HG03460 (cell line): Measurements from ENCODE around the gene UQCRH.
"Not testable (repeated sequence)": the region's sequence is repeated elsewhere in the genome, so short reads cannot be mapped to it uniquely, and the experiment has no call there.

Experiments
- ATAC-seq: cut with Tn5 transposase; IDR thresholded peaks from one replicate; pipeline ENCODE4 v1.9.1; 2021; ENCODE audit not compliant: unreplicated experiment

The UQCRH gene

GRCh38 chr1:46298387-46298786 lies 5.1 kb upstream of the UQCRH start:
- ATAC-seq, result no peak

GRCh38 chr1:46300673-46301405 lies 2.7 kb upstream of the UQCRH start:
- no peak for ATAC-seq

GRCh38 chr1:46301406-46301807 lies 2.1 kb upstream of the UQCRH start:
- ATAC-seq, result no peak

GRCh38 chr1:46301808-46302640 lies 1.5 kb upstream of the UQCRH start:
- ATAC-seq, result peak; percentile 36

- no peak for ATAC-seq
These were observed 859 bp upstream of the UQCRH start for GRCh38 chr1:46302641-46303037.

- ATAC-seq, result no peak
These were observed 401 bp downstream of the UQCRH start for GRCh38 chr1:46303872-46304326.

GRCh38 chr1:46306159-46306530 lies 2.6 kb downstream of the UQCRH start:
- ATAC-seq, result no peak

GRCh38 chr1:46309401-46310159 lies 6.1 kb downstream of the UQCRH start:
- no peak for ATAC-seq

GRCh38 chr1:46310321-46310720 lies 6.8 kb downstream of the UQCRH start:
- no peak for ATAC-seq

- ATAC-seq, result no peak
These were observed 12.3 kb downstream of the UQCRH start for GRCh38 chr1:46315669-46316403.

- ATAC-seq, result no peak
These were observed 13.8 kb downstream of the UQCRH start for GRCh38 chr1:46317323-46317722.

- not testable (repeated sequence) for ATAC-seq
These were observed 15.8 kb downstream of the UQCRH start for GRCh38 chr1:46319301-46319700.

GRCh38 chr1:46319960-46320914 lies 16.7 kb downstream of the UQCRH start:
- ATAC-seq, result not testable (repeated sequence)

- not testable (repeated sequence) for ATAC-seq
These were observed 18.7 kb downstream of the UQCRH start for GRCh38 chr1:46322191-46322590.

GRCh38 chr1:46325285-46326076 lies 22.0 kb downstream of the UQCRH start:
- not testable (repeated sequence) for ATAC-seq

GRCh38 chr1:46328182-46328581 lies 24.7 kb downstream of the UQCRH start:
- ATAC-seq, result not testable (repeated sequence)

GRCh38 chr1:46329807-46330206 lies 26.3 kb downstream of the UQCRH start:
- ATAC-seq, result not testable (repeated sequence)

GRCh38 chr1:46330381-46330780 lies 26.9 kb downstream of the UQCRH start:
- ATAC-seq, result not testable (repeated sequence)
